HG02973 (cell line): ENCODE data around the gene LIMS3.
"Not testable (repeated sequence)": the region's sequence is repeated elsewhere in the genome, so short reads cannot be mapped to it uniquely, and the experiment has no call there.

Experiments
- ATAC-seq: cut with Tn5 transposase; IDR thresholded peaks from one replicate; pipeline ENCODE4 v1.9.1; 2021; ENCODE audit warnings: moderate library complexity; ENCODE audit not compliant: unreplicated experiment

LIMS3 gene, protein sequence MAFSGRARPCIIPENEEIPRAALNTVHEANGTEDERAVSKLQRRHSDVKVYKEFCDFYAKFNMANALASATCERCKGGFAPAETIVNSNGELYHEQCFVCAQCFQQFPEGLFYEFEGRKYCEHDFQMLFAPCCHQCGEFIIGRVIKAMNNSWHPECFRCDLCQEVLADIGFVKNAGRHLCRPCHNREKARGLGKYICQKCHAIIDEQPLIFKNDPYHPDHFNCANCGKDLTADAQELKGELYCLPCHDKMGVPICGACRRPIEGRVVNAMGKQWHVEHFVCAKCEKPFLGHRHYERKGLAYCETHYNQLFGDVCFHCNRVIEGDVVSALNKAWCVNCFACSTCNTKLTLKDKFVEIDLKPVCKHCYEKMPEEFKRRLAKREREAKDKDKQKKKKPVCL

DNA sequence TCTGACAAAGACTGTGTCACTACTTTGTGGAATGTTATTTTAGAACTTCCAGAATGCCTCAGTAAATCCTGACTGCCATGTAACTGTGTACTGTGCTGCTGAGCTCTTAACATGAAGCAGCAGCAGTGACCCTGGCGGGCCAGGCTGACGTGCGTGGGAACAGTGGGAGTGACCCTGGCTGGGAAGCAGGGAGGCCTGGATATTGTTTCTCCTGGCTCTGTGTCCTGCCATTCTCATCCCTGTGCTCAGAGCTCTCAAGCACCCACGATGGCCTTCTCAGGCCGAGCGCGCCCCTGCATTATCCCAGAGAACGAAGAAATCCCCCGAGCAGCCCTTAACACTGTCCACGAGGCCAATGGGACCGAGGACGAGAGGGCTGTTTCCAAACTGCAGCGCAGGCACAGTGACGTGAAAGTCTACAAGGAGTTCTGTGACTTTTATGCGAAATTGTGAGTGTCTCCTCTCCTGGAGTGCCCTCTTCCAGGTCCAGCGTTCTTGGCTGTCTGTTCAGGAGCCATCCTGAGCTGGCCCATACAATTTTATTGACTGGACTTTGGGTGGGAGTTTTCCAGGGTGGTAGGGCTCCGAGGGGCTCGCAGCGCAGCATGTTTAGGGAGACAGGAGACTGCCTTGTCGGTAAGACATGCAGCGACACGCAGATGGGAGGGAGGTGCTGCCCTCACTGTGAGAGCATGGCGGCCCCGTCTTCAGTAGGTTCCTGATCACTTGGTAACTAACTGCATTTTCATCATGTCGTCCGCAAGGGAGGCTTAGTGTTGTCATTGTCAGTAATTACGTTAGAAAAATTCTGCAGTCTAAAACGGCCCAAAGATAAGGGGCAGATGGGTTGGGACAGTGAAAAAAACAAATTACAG lies at the start of gene LIMS3:
TSS of gene LIMS3 (plus strand) at position 227 of the 875 bp plus-strand sequence. CDS start at position 268, 41 bp downstream.
- not testable (repeated sequence) for ATAC-seq

DNA sequence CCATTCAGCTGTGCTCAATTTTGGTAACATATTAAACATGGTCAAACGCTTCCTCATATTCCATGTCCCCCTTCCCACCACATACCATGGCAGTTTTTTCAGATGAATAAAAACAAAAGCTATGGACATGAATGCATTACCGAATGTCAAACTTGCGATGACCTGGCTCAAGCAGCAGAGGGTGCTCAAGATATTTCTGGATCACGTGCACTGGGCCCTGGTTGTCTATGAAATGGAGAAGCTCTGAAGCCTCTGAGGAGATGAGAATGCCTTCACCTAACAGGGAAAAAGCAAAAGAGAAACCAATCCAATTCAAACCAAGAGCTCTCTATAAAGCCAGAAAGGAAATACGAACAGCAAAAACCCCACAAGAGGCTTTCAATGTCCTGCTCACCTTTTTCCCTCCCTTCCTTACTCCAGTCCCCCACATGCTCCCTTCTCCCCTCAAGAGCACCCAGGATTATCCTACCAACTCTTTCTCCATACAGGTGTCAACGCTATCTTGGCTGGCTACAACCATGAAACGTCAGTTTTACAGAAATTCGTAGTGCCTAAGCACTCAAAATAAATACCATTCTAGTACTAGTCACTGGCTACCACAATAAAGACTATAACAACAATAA lies 27.2 kb upstream of the LIMS3 start:
- peak; percentile 74 for ATAC-seq

DNA sequence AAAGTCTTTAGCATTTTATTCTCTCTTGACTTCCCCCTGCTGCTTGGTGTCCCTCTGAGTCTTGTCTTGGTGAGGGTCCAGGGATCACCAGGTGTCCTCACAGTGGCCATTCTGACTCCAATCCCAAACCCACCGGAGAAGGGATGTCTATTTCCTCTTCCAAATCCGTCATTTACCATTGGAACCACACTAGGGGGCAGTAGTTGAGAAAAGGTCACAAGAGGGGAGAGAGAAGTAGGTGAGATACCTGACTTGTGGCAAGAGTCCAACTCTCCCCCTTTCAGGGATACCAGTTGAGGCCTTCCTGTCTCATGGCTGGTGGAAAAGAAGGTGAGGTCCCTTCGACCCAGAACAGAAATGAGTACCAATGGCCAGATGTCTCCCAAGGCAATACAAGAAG lies 21.9 kb upstream of the LIMS3 start:
- ATAC-seq = not testable (repeated sequence)

DNA sequence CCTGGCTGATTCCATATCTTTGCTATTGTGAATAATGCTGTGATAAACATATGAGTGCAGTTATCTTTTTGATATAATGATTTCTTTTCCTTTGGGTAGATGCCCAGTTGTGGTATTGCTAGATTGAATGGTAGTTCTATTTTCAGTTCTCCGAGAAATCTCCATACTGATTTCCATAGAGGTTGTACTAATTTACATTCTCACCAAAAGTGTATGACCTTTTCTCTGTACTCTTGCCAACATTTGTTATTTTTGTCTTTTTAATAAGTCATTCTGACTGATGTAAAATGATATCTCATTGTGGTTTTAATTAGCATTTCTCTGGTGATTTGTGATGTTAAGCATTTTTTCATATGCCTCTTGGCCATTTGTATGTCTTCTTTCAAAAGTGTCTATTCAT lies 16.4 kb upstream of the LIMS3 start:
- ATAC-seq = not testable (repeated sequence)

DNA sequence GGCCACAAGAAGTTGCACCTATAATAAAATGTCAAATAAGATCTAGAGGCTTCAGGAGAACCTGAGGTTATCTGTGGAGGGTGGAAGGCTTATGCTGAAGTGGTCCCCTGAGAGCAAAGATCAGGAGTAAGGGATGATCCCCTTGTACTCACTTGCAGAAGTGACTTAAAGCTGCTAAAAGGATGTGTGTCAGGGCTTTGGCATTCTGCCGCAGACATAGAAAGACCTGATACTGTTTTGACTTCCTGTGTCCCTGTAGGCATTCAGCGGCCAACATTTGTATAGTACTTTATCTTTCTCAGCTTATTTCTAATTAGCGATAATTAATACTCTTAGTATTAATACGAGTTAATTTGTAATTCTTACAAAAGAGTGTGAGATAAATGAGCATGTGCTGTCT lies 10.1 kb upstream of the LIMS3 start:
- not testable (repeated sequence) for ATAC-seq

DNA sequence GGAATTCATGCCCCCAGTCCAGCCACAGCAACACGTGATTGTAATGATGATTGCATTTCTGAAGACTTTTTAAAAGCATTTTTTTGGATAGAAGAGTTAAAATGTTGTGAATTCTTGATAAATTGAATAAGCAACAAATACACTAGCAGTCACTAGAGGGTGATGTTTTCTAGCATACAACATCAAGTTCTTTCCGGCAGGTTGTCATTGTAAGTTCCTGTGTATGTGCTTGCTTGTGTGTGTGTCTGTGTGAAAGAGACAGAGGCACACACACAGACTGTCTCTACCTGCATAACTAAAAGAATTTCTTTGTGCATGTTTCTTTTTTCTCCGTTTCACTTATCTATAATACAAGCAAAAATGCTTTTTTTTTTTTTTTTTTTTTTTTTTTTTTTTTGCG lies 8.6 kb upstream of the LIMS3 start:
- not testable (repeated sequence) for ATAC-seq

DNA sequence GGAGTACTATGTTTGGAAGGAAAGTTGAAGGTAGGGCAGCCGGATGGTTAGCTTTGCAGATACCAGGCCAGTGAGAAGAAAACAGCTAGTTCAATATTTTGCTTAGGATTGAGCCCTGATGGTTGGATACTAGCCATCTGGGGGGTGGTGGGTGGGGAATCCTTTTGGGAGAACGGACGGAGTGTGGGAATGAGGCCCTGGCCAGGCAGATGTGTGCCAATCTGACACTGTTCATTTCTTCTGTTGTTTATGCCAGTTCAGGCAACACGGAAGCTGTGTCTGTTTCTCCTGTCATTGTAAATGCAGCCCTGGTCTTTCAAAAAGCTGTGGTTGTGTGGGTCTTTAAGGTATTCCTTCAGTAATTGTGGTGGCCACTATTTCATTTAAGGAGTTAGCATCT lies 7.5 kb upstream of the LIMS3 start:
- not testable (repeated sequence) for ATAC-seq

DNA sequence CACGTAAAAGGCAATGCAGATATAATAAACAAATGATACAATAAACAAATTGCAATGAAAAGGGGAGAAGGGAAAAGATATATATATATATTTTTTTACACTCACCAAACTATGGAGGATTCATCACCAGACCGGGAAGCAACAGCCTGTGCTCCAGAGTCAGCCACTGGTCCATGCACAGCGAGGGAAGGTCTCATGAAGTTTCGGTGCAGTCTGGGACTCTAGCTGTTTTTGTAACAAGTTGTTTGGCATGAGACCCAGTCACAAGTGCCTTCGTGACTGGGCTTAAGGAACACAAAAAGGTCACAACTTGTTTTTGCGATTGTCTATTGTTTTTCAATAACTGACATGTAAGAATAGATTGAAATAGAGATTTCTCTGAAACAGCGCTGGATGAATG lies 4.8 kb upstream of the LIMS3 start:
- ATAC-seq = not testable (repeated sequence)

DNA sequence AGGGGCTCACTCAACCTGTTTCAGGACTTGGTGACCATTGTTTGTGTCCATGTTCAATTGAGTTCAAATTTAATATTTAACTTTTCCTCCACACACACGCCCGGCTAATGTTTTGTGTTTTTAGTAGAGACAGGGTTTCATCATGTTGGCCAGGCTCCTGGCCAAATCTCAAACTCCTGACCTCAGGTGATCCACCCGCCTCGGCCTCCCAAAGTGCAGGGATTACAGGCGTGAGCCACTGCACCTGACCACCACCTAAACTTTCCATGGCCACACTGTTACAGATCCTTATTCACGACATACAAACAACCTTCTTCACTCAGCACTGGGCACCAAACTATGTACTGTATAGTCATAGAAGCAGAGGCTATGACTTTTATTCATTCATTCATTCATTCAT lies 4.3 kb upstream of the LIMS3 start:
- ATAC-seq = not testable (repeated sequence)

DNA sequence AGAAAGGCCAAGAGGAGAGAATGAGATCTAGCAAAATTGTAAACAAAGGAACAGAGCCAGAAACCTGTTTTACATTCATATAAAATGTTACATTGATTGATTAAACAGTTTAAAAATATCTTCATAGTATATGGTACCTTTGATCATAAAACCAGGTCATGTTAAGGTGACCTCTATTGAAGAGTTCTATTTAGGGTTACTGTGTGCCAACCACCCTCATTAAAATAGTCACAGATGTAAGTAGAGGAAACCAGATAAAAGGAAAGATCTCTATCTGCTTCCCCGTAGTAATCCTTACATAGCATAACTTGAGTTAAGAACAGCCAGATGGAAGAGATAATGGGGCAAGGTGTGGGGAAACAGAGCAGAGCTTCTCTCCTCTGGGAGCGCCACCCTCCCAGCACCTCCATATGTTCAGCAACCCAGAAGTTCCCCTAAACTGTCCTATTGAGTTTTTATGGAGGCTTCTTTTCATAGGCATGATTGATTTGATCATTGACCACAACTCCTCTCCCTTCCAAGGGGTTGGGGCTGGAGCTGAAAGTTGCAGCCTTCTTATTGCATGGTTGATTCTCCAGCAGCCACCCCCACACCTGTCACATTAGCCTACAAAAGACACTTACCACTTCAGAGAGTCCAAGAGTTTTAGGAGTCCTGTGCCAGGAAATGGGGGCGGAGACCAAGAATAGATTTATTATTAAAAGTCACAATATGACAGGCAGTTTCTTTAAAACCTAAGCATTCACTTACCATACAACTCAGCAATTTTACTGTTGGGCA lies 3.2 kb upstream of the LIMS3 start:
- not testable (repeated sequence) for ATAC-seq

DNA sequence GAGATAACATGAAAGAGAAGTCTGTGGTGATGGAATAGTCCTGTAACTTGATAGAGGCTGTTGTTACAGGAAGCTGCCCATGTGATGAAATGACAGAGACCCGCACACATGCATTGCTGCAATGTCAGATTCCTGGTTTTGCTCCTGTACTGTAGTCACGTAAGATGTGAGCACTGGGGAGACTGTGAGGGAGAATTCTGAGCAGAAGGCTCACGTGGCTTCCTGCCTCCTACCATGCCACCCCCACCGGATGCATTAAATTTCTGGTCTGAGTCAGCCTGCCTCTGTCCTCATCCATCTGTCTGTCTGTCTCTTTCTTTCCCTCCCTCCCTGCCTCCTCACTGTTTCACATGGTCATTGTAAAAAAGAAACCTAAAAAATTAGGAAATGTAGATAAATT lies 2.3 kb upstream of the LIMS3 start:
- ATAC-seq = peak; percentile 99

DNA sequence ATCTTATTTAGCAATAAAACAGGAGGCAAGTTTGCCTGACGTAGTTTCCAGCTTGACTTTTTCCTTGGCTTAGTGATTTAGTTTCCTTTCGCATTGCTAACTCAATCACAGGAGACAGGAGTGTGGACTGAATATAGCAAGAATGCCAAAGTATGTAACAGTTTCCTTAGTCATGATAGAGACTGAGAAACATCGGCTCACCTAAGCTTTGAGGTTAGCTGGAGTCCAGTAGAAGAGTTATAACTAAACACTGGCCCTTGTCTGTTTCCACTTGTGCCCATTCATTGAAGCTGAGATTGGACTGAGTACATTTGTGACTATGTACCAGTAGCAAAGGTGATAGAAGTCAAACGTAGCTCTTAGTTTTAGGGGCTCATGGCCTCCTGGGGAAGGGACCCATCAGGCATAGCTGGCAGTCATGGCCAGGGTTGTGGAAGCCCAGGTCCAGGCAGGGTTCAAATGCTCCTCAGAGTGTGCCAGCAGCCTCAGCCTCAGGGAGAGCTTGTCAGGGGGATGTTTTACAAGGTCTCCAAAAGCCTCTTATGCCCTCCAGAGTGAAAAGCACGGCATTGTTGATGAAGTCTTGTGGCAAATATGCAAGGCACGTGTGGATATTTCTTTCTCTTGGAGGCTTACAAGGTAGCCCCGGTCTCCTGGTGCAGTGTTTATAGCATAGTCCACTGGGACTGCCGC lies 573 bp upstream of the LIMS3 start:
- ATAC-seq = not testable (repeated sequence)

DNA sequence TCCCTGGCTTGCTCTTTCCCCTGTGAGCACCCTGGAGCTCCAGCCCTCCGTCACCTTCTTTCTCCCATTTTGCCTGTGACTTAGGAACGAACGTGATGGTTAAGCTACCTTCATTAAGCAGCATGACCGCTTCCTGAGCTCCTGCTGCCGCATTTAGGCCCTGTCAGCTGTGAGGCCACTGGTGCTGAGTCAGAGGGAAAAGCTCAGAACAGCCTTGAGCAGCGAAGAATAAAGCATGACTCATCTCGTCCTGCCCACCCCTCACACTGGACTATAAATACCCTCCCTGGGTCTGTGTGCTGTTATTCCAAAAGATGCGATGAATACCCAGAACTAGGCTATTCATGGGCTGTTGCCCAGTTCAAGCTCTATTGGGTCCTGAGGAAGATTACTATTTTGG lies 7.3 kb downstream of the LIMS3 start:
- ATAC-seq = peak; percentile 80

DNA sequence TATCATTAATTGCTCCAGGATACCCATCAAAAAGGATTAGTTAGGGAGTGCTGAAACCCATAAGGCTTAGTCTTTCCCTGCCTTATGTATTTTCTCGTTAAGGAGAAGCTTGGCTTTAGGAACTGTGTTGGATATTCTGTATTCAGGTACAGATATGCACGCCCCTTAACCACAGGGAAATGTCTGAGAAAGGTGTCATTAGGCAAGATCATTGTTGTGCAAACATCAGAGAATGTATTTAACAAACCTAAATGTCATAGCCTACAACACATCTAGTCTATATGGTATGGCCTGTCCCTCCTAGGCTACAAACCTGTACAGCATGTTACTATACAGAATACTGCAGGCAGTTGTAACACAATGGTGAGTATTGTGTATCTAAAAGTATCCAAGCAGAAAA lies 10.1 kb downstream of the LIMS3 start:
- not testable (repeated sequence) for ATAC-seq

DNA sequence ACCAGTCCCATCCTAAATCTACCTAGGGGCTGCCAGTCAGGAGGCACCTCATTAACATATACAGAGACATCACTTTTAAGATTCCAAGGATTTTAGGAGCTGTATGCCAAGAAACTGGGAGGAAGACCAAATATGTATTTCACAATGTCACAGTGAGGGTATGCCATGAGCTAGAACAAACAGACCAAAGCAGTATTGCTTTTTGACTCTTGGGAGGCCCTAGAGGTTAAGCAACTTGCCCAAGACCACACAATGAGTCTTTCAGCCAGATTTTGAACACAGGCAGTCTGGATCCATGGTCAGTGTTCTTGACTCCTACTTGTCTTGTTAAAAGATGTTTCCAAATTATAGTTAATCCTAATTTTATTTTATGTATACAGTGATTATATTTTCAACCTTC lies 12.3 kb downstream of the LIMS3 start:
- not testable (repeated sequence) for ATAC-seq

DNA sequence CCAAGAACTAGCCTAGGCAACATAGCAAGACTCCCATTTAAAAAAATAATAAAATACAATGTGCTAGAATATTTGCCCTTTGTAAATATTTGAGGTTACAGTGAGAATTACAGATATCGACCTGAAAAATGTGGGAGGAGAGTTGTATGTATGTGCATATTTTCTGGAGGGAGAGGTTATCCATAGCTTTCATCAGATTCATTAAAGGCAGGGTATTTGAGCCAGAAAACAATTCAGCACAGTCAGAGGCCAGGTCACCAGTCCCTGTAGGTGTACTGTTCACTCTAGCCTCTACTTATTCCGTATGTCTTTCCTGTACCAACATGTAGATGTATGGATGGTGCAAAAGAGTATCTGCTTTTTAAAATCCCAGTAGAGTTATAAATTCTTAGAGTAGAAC lies 15.4 kb downstream of the LIMS3 start:
- ATAC-seq = not testable (repeated sequence)

DNA sequence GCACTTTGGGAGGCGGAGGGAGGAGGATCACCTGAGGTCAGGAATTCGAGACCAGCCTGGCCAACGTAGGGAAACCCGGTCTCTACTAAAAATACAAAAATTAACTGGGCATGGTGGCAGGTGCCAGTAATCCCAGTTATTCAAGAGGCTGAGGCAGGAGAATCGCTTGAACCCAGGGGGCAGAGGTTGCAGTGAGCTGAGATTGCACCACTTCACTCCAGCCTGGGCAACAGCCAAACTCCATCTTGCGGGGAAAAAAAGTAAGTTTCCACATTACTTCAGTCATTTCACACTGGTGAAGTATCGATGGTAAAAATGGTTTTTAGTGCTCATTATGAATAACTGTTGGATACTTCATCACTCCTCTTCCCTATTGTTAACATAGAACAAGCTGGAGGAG lies 16.1 kb downstream of the LIMS3 start:
- not testable (repeated sequence) for ATAC-seq

DNA sequence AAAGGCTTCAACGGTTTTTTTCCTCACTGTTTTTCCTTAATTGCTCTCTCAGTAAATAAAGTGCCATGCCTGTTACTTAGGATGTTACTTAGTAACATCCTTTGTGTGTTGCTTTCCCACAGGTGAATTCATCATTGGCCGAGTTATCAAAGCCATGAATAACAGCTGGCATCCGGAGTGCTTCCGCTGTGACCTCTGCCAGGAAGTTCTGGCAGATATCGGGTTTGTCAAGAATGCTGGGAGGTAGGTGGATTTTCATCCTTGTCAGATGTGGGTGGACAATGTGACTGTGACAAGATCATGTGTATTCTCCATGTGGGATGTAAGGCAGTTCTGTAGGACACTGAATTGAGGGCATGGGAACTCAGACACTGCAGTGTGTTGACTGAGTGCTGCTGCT lies 17.3 kb downstream of the LIMS3 start:
- ATAC-seq = not testable (repeated sequence)

DNA sequence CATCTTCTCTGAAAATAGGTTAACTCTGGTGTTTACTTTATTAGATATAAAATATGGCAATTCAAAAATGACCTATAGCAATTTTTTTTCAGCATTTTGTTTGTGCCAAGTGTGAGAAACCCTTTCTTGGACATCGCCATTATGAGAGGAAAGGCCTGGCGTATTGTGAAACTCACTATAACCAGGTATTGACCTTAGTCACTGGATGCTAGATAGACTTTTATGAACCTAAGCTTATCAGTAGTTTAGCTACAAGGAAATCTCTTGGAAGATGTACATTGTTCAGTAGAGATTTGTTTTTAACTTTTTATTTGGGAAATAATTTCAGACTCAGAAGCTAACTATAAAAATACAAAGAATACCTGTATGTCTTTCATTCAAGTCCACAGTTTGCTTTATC lies 21.7 kb downstream of the LIMS3 start:
- not testable (repeated sequence) for ATAC-seq
